ENCODE measurements around the gene KCNH1.

KCNH1 gene, protein sequence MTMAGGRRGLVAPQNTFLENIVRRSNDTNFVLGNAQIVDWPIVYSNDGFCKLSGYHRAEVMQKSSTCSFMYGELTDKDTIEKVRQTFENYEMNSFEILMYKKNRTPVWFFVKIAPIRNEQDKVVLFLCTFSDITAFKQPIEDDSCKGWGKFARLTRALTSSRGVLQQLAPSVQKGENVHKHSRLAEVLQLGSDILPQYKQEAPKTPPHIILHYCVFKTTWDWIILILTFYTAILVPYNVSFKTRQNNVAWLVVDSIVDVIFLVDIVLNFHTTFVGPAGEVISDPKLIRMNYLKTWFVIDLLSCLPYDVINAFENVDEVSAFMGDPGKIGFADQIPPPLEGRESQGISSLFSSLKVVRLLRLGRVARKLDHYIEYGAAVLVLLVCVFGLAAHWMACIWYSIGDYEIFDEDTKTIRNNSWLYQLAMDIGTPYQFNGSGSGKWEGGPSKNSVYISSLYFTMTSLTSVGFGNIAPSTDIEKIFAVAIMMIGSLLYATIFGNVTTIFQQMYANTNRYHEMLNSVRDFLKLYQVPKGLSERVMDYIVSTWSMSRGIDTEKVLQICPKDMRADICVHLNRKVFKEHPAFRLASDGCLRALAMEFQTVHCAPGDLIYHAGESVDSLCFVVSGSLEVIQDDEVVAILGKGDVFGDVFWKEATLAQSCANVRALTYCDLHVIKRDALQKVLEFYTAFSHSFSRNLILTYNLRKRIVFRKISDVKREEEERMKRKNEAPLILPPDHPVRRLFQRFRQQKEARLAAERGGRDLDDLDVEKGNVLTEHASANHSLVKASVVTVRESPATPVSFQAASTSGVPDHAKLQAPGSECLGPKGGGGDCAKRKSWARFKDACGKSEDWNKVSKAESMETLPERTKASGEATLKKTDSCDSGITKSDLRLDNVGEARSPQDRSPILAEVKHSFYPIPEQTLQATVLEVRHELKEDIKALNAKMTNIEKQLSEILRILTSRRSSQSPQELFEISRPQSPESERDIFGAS

DNA sequence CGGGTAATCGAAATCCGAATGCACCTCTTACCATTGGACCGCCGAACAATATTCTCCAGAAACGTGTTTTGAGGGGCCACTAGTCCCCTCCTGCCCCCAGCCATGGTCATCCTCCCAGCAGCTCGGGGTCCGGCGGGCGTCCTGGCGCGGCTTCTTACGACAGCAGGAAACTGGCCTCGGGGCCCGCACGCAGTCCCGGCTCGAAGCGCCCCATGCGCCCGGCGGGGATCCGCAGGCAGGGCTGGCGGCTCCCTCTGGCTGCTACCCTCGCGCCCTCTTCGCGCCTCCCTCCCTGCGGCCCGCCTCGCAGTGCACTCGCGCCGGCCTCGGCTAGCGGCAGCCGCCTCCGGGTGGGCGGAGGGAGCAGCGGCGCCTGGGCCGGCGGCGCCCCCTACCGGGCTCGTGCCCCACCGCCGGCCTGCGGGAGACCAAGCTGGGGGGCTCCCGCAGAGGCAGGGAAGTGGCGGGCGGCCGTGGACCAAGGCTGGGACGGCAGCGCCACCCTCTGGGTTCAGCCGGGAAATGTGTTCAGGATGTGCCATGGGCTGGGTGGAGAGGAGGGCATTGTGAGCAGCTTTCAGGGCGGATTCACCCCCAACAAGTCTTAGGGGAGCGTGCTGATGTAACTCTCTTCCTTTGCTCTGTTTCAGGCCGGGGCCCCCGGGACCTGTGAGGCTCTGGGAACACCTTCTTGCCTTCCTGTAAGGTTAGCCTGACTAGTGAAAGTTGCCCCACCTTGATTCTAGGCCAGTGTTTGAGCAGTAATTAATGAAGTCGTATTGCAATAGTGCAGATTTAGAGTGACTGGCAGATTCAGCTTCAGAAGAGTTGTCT, at the start of gene KCNH1:
Gene KCNH1, minus strand, starts transcription at position 313 of the 834 bp plus-strand sequence. Its CDS starts 203 bp downstream, at position 110.
- H3K4me3 ChIP-seq (ENCODE audit: low read depth, low read length): peak within 1 kb of the TSS; percentile 37
- peak; percentile 70 for DNase-seq (ENCODE audit: low read depth)
- TF ChIP-seq, protein P1, sequence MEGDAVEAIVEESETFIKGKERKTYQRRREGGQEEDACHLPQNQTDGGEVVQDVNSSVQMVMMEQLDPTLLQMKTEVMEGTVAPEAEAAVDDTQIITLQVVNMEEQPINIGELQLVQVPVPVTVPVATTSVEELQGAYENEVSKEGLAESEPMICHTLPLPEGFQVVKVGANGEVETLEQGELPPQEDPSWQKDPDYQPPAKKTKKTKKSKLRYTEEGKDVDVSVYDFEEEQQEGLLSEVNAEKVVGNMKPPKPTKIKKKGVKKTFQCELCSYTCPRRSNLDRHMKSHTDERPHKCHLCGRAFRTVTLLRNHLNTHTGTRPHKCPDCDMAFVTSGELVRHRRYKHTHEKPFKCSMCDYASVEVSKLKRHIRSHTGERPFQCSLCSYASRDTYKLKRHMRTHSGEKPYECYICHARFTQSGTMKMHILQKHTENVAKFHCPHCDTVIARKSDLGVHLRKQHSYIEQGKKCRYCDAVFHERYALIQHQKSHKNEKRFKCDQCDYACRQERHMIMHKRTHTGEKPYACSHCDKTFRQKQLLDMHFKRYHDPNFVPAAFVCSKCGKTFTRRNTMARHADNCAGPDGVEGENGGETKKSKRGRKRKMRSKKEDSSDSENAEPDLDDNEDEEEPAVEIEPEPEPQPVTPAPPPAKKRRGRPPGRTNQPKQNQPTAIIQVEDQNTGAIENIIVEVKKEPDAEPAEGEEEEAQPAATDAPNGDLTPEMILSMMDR (conservative IDR thresholded peaks at IDR 0.05; ENCODE audit: low read depth, low read length): peak; percentile 63

DNA sequence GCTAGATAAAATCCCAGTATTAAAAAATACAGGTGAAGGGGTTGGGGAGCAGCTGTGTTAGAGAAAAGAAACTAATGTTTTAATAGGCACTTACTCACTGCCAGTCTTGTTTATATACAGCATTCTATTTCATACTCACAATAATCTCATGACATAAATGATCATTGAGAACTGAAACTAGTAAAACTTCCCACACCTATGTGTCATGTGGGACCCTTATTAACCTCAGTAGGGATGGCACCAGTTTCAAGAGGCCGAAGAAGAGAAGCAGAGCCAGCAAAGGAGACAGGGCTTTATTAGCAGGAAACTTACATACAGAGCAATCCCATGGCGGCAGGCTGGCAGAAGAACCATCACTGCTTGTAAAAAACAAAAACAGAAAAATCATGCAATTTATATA, 48.8 kb upstream of the KCNH1 start:
- TF ChIP-seq, protein P1 (conservative IDR thresholded peaks at IDR 0.05; ENCODE audit: low read depth, low read length): no peak
- H3K4me3 ChIP-seq (ENCODE audit: low read depth, low read length): no peak overlapping the region
- no peak for DNase-seq (ENCODE audit: low read depth)

DNA sequence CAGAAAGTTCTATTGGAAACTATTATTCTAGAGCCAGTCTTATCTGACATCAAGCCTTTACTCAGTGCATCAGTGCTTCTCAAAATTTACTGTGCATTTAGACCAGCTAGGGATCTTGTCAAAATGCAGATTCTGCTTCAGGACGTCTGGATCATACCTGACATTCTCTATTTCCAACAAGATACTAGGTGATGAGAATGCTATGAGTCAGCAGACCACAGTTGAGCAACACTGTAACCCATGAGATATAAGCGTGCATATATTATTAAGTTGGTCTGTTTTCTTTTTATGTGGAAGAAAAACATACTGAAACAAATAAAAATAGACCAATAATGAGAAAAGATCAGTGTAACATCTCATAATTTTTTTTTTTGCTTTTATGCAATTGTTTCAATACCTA, 40.4 kb upstream of the KCNH1 start:
- H3K4me3 ChIP-seq (ENCODE audit: low read depth, low read length): no peak overlapping the region
- TF ChIP-seq, protein P1 (conservative IDR thresholded peaks at IDR 0.05; ENCODE audit: low read depth, low read length): no peak
- DNase-seq (ENCODE audit: low read depth): peak; percentile 21

DNA sequence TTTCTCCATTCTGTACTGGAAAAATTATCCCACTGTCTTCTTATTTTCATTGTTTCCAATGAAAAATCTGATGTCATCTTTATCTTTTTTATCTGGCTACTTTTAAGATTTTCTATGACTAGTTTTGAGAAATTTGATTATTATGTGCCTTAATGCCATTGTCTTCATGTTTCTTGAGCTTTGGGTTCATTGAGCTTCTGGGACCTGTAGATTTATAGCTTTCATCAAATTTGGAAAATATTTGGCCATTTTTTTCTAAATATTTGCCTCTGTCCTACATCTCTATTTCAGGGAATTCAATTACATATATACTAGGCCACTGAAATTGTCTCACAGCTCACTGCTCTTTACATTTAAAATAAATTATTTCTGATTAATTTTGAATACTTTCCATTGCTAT, 38.7 kb upstream of the KCNH1 start:
- DNase-seq (ENCODE audit: low read depth): no peak
- no peak overlapping the region for H3K4me3 ChIP-seq (ENCODE audit: low read depth, low read length)
- TF ChIP-seq, protein P1 (conservative IDR thresholded peaks at IDR 0.05; ENCODE audit: low read depth, low read length): no peak

- TF ChIP-seq, protein P1 (conservative IDR thresholded peaks at IDR 0.05; ENCODE audit: low read depth, low read length): no peak
- no peak for DNase-seq (ENCODE audit: low read depth)
- no peak overlapping the region for H3K4me3 ChIP-seq (ENCODE audit: low read depth, low read length)
Measured at GRCh38 chr1:211169353-211169752, 35.4 kb upstream of the KCNH1 start.

- DNase-seq (ENCODE audit: low read depth): no peak
- TF ChIP-seq, protein P1 (conservative IDR thresholded peaks at IDR 0.05; ENCODE audit: low read depth, low read length): no peak
- no peak overlapping the region for H3K4me3 ChIP-seq (ENCODE audit: low read depth, low read length)
Measured at GRCh38 chr1:211158866-211159265, 24.9 kb upstream of the KCNH1 start.
